Glomerular visceral epithelial cell (primary cell): Measurements from ENCODE around the gene TRIM61.
A peak's percentile ranks its signal among the peaks of the same experiment; 100 is the strongest.
"Not testable (repeated sequence)": the region's sequence is repeated elsewhere in the genome, so short reads cannot be mapped to it uniquely, and the experiment has no call there.

Experiments used
- DNase-seq: peaks from one replicate; pipeline ENCODE4 v3.0.0-alpha.2; 2016; ENCODE audit errors: extremely low spot score

The TRIM61 gene

DNA sequence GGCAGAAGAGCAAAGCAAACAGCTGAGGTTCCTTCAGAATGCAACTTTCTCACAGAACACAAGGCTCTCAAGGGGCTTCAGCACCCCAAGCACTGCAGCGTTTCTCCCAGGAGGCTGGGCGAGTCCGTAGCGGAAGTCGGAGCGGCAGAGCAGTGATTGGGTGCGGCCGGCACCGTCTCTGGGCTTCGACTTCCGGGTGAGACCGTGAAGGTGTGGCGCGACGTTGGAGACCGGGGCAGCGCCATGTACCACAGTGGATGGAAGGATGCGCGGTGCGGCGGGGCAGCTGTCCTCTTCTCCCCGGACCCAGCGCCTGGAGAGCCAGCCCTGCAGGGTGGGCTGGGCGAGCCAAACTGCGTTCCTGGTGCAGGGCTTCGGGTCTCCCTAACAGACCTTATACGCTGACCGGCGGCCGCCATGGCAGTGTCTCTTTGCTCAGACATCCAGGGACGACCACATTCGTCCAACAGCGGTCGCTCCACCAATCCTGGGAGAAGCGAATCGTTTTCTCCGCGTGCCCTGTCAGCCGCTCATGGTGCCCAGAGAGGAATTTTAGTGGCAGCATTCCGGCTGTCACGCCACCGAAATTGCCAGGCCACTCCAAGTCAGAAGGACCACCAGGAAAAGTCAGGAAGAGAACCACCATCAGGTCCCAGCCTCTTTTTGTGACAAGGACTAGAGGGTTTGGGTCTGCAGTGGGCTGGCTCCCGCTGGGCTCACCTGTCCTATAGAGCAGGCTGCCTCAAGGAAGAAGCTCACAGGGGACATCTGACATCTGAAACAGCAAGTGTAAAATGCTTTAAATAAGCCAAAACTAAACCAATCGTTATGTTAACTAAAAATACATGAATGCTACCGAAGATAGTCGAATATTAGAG, 20.5 kb downstream of the TRIM61 start:
- peak; percentile 82 for DNase-seq

DNA sequence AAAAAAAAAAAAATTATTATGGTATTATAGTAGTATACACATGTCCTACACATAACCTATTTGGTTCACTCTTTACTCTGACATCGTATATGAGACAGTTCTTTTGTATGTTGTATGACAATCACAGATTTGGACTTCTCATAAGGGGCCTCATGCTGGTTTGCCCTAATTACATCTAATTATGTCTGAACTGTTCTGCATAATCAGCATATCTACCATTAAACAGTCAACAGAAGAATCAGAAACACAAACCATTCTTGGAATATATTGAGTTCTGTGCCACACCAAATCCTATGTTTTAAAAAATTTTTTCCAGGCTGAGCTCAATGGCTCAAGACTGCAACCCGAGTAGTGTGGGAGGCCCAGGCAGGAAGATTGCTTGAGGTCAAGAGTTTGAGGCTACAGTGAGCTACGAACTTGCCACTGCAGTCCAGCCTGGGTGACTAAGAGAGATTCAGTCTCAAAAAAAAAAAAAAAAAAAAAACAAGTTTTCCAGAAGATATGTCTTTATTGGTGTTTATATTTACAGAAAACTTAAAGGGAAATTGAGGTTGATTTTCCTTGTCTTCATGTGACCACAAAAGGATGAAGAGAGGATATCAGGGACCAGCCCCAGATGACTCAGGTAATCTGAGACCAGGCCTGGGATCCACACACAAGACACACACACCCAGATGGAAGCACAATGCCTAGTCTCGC, 22.2 kb downstream of the TRIM61 start:
- DNase-seq, result no peak

GRCh38 chr4:164952551-164952950, 24.9 kb downstream of the TRIM61 start:
- no peak for DNase-seq

- peak; percentile 11 for DNase-seq
Measured at GRCh38 chr4:164949448-164950143, 27.9 kb downstream of the TRIM61 start.

DNA sequence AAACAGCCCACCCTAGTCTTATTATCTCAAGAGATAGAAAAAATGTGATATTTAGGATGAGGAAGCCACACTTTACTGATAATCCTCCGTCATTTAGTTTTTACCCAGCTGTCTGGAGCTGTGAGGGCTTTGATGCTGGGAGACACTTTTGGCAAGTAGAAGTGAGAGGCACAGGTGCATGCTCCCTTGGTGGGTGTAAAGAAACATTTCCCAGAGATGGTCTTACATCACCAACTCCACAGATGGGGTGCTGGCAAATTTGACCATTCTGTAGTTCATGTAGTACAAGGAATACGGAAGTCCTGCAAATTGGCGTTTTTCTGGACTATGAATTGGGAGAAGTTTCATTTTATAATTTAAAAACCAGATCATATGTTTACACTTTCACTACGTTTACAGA, 28.5 kb downstream of the TRIM61 start:
- DNase-seq, result no peak

DNA sequence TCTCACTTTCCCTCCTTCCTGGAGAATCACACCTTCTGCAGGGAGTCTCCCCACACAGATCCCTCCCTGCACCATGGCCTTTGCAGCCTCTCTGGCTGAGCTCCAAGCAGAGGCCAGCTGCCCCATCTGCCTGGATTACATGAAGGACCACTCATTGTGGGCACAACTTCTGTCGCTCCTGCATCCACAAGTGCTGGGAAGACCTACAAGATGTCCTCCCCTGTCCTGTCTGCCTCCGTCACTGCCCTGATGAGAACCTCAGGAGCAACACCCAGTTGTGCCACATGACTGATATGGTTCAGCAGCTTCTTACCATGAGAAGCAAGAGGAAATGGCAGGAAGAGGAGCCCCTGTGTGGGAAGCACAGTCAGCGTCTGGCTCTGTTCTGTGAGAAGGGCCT, 29.5 kb downstream of the TRIM61 start:
- DNase-seq, result not testable (repeated sequence)

DNA sequence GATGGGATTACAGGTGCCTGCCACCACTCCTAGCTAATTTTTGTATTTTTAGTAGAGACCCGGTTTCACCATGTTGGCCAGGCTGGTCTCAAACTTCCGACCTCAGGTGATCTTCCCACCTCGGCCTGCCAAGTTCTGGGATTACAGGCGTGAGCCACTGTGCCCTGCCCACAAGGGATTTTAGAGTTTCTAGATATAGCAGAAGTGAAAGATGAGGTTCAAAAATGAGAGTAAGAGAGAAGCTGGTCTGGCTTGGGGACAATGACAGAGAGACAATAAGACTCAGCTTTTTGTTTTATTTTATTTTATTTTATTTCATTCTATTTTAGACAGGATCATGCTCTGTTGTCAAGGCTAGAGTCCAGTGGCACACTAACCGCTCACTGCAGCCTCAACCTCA, 30.6 kb downstream of the TRIM61 start:
- DNase-seq, result no peak

GRCh38 chr4:164945146-164945545, 32.3 kb downstream of the TRIM61 start:
- no peak for DNase-seq

DNA sequence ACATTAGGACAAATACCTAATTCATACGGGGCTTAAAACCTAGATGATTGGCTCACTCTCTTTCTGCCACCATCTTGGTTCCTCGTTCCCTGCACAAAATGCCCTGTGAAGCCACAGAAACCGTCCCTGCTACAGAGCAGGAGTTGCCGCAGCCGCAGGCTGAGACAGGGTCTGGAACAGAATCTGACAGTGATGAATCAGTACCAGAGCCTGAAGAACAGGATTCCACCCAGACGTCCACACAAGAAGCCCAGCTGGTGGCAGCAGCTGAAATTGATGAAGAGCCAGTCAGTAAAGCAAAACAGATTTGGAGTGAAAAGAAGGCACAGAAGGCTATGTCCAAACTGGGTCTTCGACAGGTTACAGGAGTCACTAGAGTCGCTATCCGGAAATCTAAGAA, 34.3 kb downstream of the TRIM61 start:
- no peak for DNase-seq

DNA sequence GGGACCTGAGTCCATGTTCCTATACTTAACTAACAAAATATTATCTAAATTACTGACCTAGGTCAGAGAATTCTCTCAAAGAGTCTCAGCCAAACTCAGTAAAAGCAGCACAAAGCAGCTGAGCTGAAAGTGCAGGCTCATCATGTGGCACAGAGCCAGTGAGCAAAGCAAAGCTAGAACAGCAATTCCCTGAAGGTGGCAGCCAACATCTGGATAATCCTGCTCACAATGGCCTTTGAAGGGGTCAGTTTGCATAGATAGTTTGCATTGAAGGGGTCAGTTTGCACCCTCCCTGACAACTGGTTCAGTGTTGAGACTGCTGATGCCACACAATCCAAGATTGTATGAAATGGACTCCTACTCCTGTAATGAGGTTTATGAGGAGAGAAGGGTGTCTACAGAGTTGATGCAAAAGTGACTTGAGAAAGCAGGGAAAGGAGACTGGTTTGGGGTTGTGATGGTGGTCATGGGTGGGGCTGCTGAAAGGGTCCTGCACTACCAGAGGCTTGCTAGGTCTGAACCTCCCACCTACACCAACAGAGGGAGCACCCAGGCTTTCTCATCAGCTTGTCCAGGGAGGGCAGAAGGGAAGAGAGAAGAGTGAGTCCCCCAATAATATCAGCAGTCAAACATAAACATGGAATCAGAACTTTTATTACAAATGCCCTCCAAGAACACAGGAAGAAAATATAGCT, 39.7 kb downstream of the TRIM61 start:
- DNase-seq, result peak; percentile 14

GRCh38 chr4:164935865-164936606, 41.4 kb downstream of the TRIM61 start:
- DNase-seq, result not testable (repeated sequence)

DNA sequence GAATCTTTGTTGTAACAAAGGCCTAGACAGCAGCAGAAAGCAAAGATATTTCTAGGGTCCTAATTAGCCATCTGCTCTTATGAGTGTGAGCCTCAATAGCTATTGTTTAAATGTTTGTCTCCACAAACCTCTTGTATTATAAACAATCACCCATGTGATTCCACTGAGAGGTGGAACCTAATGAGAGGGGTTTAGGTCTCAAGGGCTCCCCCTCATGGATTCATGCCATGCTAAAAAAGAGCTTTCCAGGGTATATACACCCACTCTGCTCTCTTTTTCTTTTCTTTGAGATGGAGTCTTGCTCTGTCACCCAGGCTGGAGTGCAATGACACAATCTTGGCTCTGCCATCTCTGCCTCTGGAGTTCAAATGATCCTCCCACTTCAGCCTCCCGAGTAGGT, 42.1 kb downstream of the TRIM61 start:
- peak; percentile 11 for DNase-seq

- DNase-seq, result no peak
Measured at GRCh38 chr4:164933244-164933643, 44.2 kb downstream of the TRIM61 start.

GRCh38 chr4:164931551-164932324, 45.7 kb downstream of the TRIM61 start:
- DNase-seq, result peak; percentile 4

DNA sequence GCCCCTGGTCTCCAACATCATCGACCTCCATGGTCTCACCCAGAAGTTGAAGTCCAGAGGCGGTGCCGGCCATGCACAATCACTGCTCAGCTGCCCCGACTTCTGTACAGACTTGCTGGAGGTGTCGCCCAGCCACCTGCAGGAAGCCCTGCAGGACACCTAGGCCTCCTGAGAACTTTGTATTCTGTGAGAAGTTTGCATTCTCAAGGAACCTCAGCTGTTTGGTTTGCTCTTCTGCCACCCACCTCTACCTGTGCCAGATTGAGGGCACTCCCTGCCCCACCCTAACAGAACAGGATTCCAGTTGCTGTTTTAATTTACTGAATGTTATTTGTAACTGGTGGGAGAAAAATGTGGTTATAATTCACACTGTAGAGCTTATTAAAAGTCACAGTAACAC, 46.8 kb downstream of the TRIM61 start:
- no peak for DNase-seq

DNA sequence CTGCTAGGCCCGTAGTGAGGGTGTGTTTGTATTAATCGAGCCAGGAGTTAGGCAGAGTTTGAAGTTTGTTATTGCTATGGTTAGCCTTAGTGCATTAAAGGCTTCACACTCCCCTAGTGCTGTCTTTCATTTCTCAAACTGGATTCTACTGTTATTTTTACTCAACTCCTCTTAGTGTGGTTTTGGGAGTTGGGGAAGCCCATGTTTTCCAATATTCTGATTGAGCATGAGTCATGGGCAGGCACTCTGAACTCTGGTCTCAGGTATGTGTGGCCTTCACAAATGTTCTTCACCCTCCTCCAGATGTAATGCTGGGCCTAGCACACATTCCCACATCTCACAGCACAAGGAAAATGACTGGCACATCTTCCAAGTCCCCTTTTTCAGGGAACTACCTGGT, 50.4 kb downstream of the TRIM61 start:
- not testable (repeated sequence) for DNase-seq

DNA sequence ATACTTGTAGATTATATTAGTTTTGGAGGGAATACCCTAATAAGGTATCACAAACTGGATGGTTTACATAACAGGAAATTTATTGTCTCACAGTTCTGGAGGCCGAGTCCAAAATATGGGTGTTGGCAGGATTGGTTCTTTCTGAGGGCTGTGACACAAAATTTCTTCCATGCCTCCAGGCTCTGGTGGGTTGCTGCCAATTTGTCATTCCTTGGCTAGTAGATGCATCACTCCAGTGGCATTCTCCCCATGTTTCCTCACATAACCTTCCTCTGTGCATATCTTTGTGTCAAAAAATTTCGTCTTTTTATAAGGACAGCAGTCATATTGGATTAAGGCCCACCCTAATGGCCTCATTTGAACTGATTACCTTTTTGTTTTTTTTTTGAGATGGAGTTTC, 51.2 kb downstream of the TRIM61 start:
- no peak for DNase-seq

- DNase-seq, result no peak
Measured at GRCh38 chr4:164924670-164925238, 52.7 kb downstream of the TRIM61 start.

GRCh38 chr4:164918956-164919355, 58.5 kb downstream of the TRIM61 start:
- DNase-seq, result no peak
